ENCODE results near the gene PSKH1.
A peak's percentile ranks its signal among the peaks of the same experiment; 100 is the strongest.

The PSKH1 gene

GRCh38 chr16:67966549-67967182 is 73.6 kb downstream of the PSKH1 start:
- peak overlapping the region; percentile 84 for H3K4me3 ChIP-seq (ENCODE audit: low read depth, low read length)

GRCh38 chr16:67967183-67967957 is 74.3 kb downstream of the PSKH1 start:
- peak; percentile 8 for TF ChIP-seq CTCF (IDR thresholded peaks at IDR 0.05; ENCODE audit: low read depth, low read length, missing control alignments)
- no peaks in the 10 kb centered on the region for H3K27me3 ChIP-seq (replicated peaks)
- H3K27ac ChIP-seq, result peak overlapping the region; percentile 91
- DNase-seq, result peak; percentile 47
- H3K4me3 ChIP-seq (ENCODE audit: low read depth, low read length), result peak overlapping the region; percentile 84
- in situ Hi-C loops (cut with HindIII; ENCODE audit: low pct_ligation_motif_present, low sequenced_read_pairs), result no loop called here
- H3K36me3 ChIP-seq (replicated peaks), result peaks cover 12% of the 10 kb centered on the region

More at GRCh38 chr16:67966549-67967182, 73.6 kb downstream of the PSKH1 start:
- Histone ChIP-seq H3K27me3 (replicated peaks) (no peaks in the 10 kb centered on the region), H3K36me3 (replicated peaks) (peaks cover 19% of the 10 kb centered on the region), H3K27ac (peak overlapping the region; percentile 22)
- TF ChIP-seq CTCF (IDR thresholded peaks at IDR 0.05; ENCODE audit: low read depth, low read length, missing control alignments), result no peak
- no peak for DNase-seq
- in situ Hi-C loops (cut with HindIII; ENCODE audit: low pct_ligation_motif_present, low sequenced_read_pairs), result no loop called here

- no peak for TF ChIP-seq CTCF (IDR thresholded peaks at IDR 0.05; ENCODE audit: low read depth, low read length, missing control alignments)
- in situ Hi-C loops (cut with HindIII; ENCODE audit: low pct_ligation_motif_present, low sequenced_read_pairs), result no loop called here
These were observed 74.9 kb downstream of the PSKH1 start for GRCh38 chr16:67967958-67968399.

GRCh38 chr16:67968400-67969253 is 75.6 kb downstream of the PSKH1 start, which contains the start of gene SLC12A4:
Gene SLC12A4 (minus strand): TSS chr16:67968637. CDS start chr16:67968553, 84 bp downstream.
- H3K27ac ChIP-seq, result peak within 1 kb of the TSS; percentile 91
- peak within 1 kb of the TSS; percentile 84 for H3K4me3 ChIP-seq (ENCODE audit: low read depth, low read length)
- TF ChIP-seq CTCF (IDR thresholded peaks at IDR 0.05; ENCODE audit: low read depth, low read length, missing control alignments), result peak; percentile 1
- in situ Hi-C loops (cut with HindIII; ENCODE audit: low pct_ligation_motif_present, low sequenced_read_pairs), result no loop called here
- no peaks in the 10 kb centered on the region for H3K36me3 ChIP-seq (replicated peaks)
- peak; percentile 39 for DNase-seq
- no peaks in the 10 kb centered on the region for H3K27me3 ChIP-seq (replicated peaks)

More at GRCh38 chr16:67967958-67968399, 74.9 kb downstream of the PSKH1 start:
- Histone ChIP-seq H3K27me3 (replicated peaks) (no peaks in the 10 kb centered on the region), H3K36me3 (replicated peaks) (peaks cover 6% of the 10 kb centered on the region), H3K27ac (peak overlapping the region; percentile 91), H3K4me3 (ENCODE audit: low read depth, low read length) (peak overlapping the region; percentile 84)
- DNase-seq, result no peak

GRCh38 chr16:67969254-67970039 is 76.4 kb downstream of the PSKH1 start:
- Histone ChIP-seq H3K27ac (no peak overlapping the region), H3K27me3 (replicated peaks) (no peaks in the 10 kb centered on the region), H3K36me3 (replicated peaks) (no peaks in the 10 kb centered on the region), H3K4me3 (ENCODE audit: low read depth, low read length) (peak overlapping the region; percentile 84)
- in situ Hi-C loops (cut with HindIII; ENCODE audit: low pct_ligation_motif_present, low sequenced_read_pairs), result no loop called here
- DNase-seq, result no peak
- no peak for TF ChIP-seq CTCF (IDR thresholded peaks at IDR 0.05; ENCODE audit: low read depth, low read length, missing control alignments)

Measured in brain microvascular endothelial cell (primary cell).